Measurements from ENCODE around the gene CFAP107.

The CFAP107 gene

DNA sequence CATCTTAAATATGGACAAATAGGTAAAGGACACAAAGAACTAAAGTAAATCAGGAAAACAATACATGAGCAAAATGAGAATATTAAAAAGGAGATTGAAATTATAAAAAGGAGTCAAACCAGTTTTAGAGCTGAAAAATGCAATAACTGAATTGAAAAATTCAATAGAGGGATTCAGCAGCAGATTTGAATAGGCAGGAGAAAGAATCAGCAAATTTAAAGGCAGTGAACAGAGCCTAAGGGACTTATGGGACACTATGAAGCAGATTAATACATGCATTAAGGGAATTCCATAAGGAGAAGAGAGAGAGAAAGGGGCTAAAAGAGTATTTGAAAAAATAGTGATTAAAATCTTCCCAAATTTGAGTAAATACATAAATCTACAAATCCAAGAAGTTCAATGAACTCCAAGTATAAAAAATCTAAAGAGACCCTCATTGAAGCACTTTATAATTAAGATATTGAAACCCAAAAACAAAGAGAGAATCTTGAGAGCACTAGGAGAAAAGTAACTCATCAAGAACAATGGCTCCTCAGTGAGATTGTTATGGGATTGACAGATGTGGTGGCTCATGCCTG lies 2.9 kb downstream of the CFAP107 start:
- TF ChIP-seq SPI1 (IDR thresholded peaks at IDR 0.05; ENCODE audit: borderline replicate concordance, low read depth) (no peak), GABPA (IDR thresholded peaks at IDR 0.05; ENCODE audit: low read depth) (no peak), POLR2AphosphoS5 (IDR thresholded peaks at IDR 0.05; ENCODE audit: low read depth) (no peak)
- TF ChIP-seq, protein P1, sequence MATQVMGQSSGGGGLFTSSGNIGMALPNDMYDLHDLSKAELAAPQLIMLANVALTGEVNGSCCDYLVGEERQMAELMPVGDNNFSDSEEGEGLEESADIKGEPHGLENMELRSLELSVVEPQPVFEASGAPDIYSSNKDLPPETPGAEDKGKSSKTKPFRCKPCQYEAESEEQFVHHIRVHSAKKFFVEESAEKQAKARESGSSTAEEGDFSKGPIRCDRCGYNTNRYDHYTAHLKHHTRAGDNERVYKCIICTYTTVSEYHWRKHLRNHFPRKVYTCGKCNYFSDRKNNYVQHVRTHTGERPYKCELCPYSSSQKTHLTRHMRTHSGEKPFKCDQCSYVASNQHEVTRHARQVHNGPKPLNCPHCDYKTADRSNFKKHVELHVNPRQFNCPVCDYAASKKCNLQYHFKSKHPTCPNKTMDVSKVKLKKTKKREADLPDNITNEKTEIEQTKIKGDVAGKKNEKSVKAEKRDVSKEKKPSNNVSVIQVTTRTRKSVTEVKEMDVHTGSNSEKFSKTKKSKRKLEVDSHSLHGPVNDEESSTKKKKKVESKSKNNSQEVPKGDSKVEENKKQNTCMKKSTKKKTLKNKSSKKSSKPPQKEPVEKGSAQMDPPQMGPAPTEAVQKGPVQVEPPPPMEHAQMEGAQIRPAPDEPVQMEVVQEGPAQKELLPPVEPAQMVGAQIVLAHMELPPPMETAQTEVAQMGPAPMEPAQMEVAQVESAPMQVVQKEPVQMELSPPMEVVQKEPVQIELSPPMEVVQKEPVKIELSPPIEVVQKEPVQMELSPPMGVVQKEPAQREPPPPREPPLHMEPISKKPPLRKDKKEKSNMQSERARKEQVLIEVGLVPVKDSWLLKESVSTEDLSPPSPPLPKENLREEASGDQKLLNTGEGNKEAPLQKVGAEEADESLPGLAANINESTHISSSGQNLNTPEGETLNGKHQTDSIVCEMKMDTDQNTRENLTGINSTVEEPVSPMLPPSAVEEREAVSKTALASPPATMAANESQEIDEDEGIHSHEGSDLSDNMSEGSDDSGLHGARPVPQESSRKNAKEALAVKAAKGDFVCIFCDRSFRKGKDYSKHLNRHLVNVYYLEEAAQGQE (IDR thresholded peaks at IDR 0.05; ENCODE audit: insufficient replicate concordance, low read depth): no peak
- no peak overlapping the region for H3K4me3 ChIP-seq (replicated peaks; ENCODE audit: insufficient read depth, low read length)
- DNase-seq (ENCODE audit: low read depth in 1 of 2, low spot score in 1 of 2): no peak
- H3K27me3 ChIP-seq (ENCODE audit: insufficient read depth, poor library complexity, severe bottlenecking): peaks cover 4% of the 10 kb centered on the region
- no peak overlapping the region for H3K27ac ChIP-seq (replicated peaks)

DNA sequence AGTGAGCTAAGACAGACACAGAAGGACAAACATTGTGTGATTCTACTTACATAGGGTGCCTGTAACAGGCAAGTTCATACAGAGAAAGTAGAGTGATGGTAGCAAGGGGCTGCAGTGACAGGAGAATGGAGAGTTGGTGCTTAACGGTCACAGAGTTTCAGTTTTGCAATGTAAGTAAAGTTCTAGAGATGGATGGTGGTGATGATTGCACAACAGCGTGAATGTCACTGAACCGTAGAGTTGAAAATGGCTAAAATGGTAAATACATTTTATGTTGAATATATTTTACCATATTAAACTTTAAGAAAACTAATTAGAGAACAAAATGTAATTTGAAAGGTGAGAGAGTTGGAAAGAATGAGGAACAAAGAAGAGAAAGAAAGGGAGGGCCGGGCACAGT lies 8.7 kb downstream of the CFAP107 start:
- Histone ChIP-seq H3K27ac (replicated peaks) (no peak overlapping the region), H3K27me3 (ENCODE audit: insufficient read depth, poor library complexity, severe bottlenecking) (no peaks in the 10 kb centered on the region), H3K4me3 (replicated peaks; ENCODE audit: insufficient read depth, low read length) (no peak overlapping the region)
- no peak for DNase-seq (ENCODE audit: low read depth in 1 of 2, low spot score in 1 of 2)
- TF ChIP-seq GABPA (IDR thresholded peaks at IDR 0.05; ENCODE audit: low read depth) (no peak), POLR2AphosphoS5 (IDR thresholded peaks at IDR 0.05; ENCODE audit: low read depth) (no peak), SPI1 (IDR thresholded peaks at IDR 0.05; ENCODE audit: borderline replicate concordance, low read depth) (no peak)
- TF ChIP-seq, protein P2, sequence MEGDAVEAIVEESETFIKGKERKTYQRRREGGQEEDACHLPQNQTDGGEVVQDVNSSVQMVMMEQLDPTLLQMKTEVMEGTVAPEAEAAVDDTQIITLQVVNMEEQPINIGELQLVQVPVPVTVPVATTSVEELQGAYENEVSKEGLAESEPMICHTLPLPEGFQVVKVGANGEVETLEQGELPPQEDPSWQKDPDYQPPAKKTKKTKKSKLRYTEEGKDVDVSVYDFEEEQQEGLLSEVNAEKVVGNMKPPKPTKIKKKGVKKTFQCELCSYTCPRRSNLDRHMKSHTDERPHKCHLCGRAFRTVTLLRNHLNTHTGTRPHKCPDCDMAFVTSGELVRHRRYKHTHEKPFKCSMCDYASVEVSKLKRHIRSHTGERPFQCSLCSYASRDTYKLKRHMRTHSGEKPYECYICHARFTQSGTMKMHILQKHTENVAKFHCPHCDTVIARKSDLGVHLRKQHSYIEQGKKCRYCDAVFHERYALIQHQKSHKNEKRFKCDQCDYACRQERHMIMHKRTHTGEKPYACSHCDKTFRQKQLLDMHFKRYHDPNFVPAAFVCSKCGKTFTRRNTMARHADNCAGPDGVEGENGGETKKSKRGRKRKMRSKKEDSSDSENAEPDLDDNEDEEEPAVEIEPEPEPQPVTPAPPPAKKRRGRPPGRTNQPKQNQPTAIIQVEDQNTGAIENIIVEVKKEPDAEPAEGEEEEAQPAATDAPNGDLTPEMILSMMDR (IDR thresholded peaks at IDR 0.05; ENCODE audit: insufficient read depth, low read length): no peak
- TF ChIP-seq, protein P1 (IDR thresholded peaks at IDR 0.05; ENCODE audit: insufficient replicate concordance, low read depth): no peak

DNA sequence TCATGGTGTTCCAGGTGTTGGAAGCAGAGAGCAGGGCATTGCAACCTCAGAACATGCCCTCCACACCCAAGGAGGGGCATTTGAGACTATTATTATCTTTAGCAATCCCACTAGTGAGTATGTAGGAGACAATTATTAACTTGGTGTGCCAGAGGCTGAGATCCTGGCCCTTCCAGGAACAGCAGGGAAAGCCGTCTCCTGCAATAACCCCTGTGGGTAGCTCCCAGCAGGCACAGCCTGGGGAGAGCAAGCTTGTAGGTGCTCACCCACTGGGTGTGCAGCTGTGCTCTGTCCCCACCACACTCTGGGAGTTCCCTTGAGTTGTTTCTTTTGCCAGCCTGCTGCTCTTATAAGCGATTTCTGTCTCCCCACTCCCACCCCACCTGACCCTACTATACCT lies 10.3 kb downstream of the CFAP107 start:
- TF ChIP-seq, protein P2 (IDR thresholded peaks at IDR 0.05; ENCODE audit: insufficient read depth, low read length): no peak
- TF ChIP-seq, protein P1 (IDR thresholded peaks at IDR 0.05; ENCODE audit: insufficient replicate concordance, low read depth): no peak
- TF ChIP-seq GABPA (IDR thresholded peaks at IDR 0.05; ENCODE audit: low read depth) (no peak), SPI1 (IDR thresholded peaks at IDR 0.05; ENCODE audit: borderline replicate concordance, low read depth) (no peak), POLR2AphosphoS5 (IDR thresholded peaks at IDR 0.05; ENCODE audit: low read depth) (no peak)
- DNase-seq (ENCODE audit: low read depth in 1 of 2, low spot score in 1 of 2): no peak
- no peak overlapping the region for H3K27ac ChIP-seq (replicated peaks)
- no peak overlapping the region for H3K4me3 ChIP-seq (replicated peaks; ENCODE audit: insufficient read depth, low read length)
- no peaks in the 10 kb centered on the region for H3K27me3 ChIP-seq (ENCODE audit: insufficient read depth, poor library complexity, severe bottlenecking)
